ENCODE measurements around the gene FANCM.

DNA sequence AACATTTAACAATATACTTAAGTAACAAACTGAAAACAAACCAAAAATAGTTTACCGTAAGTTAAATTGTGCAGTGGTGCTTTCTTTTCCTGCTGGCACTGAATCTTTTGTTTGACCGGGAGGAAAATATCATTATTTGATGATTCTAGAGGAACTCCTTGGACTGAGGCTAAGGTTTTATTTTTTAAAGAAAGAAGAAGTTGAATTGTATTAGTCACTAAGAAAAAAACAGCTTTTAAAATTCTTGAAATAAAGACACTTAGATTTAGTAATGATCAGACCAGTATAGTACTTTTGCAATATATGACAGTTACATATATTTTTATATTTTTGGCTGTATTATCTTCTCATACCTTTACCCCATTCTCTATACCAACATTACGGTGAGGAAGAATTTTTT lies 107.0 kb downstream of the FANCM start:
- no peak for TF ChIP-seq CTCF (IDR thresholded peaks at IDR 0.05)
- TF ChIP-seq POLR2AphosphoS5 (IDR thresholded peaks at IDR 0.05; ENCODE audit: insufficient read depth in 1 of 2, low read depth in 1 of 2): no peak
- TF ChIP-seq POLR2A (IDR thresholded peaks at IDR 0.05): no peak

Measured in vagina (tissue), 2 donors.